GM06990 (cell line): Measurements from ENCODE around the gene TMC8.

Experiments used
- DNase-seq: peaks from one replicate; pipeline ENCODE4 v3.0.0-alpha.2; 2011; ENCODE audit not compliant: insufficient read length; ENCODE audit errors: extremely low read depth
- H3K27me3 ChIP-seq: replicated peaks from 2 replicates; pipeline ENCODE4 v1.6.0; 2011; ENCODE audit warnings: low read length; ENCODE audit not compliant: control insufficient read depth, insufficient read depth
- H3K36me3 ChIP-seq: 2 replicates; pipeline ENCODE4 v1.5.1; 2011; ENCODE audit warnings: low read length; ENCODE audit not compliant: control insufficient read depth, insufficient read depth
- H3K4me3 ChIP-seq: replicated peaks from 2 replicates; pipeline ENCODE4 v1.5.1; 2011; ENCODE audit warnings: low read depth, mild to moderate bottlenecking, control low read depth, low read length
- CTCF ChIP-seq: IDR thresholded peaks from 2 replicates; pipeline ENCODE4 v1.5.1; 2011; ENCODE audit warnings: low read length, control low read depth, mild to moderate bottlenecking, inconsistent platforms; ENCODE audit not compliant: insufficient read depth, poor library complexity, severe bottlenecking

Gene TMC8

DNA sequence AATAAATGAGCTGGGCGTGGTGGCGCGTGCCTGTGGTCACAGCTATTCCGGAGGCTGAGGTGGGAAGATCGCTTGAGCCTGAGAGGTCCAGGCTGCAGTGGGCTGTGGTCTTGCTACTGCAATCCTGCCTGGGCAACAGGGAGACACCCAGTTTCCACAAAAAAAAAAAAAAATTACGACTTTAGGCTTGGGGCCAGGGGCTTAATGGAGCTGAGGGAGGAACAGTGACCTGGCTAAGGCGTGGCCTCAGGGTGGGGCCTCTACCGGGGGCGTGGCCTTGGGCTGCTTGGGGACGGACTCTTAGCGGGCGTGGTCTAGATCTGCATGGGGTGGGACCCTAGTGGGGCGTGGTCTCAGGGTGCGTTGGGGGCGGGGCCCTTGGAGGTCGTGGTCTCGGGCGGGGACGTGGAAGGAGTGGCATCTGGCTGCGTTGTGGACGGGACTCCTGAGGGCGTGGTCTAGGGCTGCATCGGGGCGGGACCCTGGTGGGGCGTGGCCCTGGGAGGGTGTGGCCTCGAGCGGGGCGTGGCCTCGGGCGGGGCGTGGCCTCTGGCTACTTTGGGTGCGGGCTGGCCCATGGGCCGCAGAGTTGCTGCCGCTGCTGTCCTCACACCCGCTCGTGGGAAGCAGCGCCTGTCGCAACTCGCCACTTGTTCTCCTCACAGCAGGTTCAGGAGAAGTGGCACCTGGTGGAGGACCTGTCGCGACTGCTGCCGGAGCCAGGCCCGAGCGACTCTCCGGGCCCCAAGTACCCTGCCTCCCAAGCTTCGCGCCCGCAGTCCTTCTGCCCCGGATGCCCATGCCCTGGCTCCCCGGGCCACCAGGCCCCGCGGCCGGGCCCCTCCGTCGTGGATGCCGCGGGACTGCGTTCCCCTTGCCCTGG lies 9.8 kb downstream of the TMC8 start:
- H3K4me3 ChIP-seq: no peak overlapping the region
- DNase-seq: peak; percentile 95
- TF ChIP-seq CTCF: no peak
- no peaks in the 10 kb centered on the region for H3K27me3 ChIP-seq
- peaks cover 21% of the 10 kb centered on the region for H3K36me3 ChIP-seq

GRCh38 chr17:78141437-78142118 lies 11.0 kb downstream of the TMC8 start:
- no peaks in the 10 kb centered on the region for H3K27me3 ChIP-seq
- H3K4me3 ChIP-seq: no peak overlapping the region
- no peak for TF ChIP-seq CTCF
- peaks cover 13% of the 10 kb centered on the region for H3K36me3 ChIP-seq
- no peak for DNase-seq

- Histone ChIP-seq H3K27me3 (no peaks in the 10 kb centered on the region), H3K36me3 (peaks cover 9% of the 10 kb centered on the region), H3K4me3 (no peak overlapping the region)
- no peak for DNase-seq
- no peak for TF ChIP-seq CTCF
Measured at GRCh38 chr17:78142119-78142861, 11.7 kb downstream of the TMC8 start.

DNA sequence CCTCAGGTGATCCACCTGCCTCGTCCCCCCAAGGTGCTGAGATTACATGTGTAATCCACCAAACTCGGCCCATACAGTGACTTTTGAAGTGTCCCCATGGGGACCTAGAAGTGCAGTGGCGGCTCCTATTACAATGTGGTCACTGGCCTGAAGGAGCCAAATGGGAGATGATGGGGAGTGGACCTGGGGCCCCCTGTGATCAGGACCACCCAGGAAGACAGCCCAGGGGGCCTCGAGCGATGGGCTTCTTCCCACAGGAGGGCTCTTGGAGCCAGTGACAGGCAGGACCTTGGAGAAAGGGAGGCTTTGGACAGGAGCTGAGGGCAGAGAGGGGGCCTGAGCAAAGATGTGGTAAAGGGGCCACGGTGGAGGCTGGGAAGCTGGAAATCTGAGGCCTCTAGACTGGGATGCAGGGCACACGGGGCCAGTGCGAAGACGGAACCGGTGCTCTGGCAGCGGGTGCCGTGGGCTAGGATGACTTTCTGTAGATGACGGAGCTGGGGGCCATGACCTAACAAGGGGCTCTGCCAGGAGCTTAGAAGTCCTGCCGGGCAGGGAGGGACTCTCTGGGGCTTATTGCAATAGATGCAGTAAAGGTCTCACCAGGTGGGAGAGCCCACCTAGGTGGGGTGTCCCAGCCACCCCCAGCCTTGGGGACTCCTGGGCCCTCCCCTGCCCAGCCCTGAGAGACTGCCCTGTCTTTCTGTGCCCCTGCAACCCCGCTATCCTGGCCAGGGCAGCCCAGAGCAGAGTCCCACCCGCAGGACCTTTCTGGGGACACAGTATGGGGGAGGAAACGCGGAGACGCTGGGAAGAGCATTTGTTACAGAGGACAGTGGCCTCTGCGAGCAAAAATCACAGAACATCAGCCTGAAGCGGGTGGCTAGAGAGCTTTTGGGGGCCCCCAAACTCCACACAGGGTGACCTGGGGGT lies 12.9 kb downstream of the TMC8 start:
- no peak for TF ChIP-seq CTCF
- Histone ChIP-seq H3K4me3 (no peak overlapping the region), H3K36me3 (peaks cover 8% of the 10 kb centered on the region), H3K27me3 (no peaks in the 10 kb centered on the region)
- DNase-seq: no peak

GRCh38 chr17:78144147-78144719 lies 13.7 kb downstream of the TMC8 start:
- no peak for TF ChIP-seq CTCF
- Histone ChIP-seq H3K4me3 (no peak overlapping the region), H3K27me3 (no peaks in the 10 kb centered on the region), H3K36me3 (peaks cover 8% of the 10 kb centered on the region; the same call in 1 of the 2 replicates)
- peak; percentile 52 for DNase-seq
